ENCODE data around the gene NAGS. TPM values are rescaled to one million over a fixed set of nuclear protein-coding genes. Genes with fewer than 3 reads are reported as not detected.

The NAGS gene
- total and polyA plus RNA-seq, 10 of the 15 experiments (the other 5 are each of a cell fraction or from before 2014, with no cell fraction given) = 0.11 to 1.6 (median 0.64) TPM; not detected in 1

- TF ChIP-seq JUNB (IDR thresholded peaks at IDR 0.05) (no peak), SREBF1 (IDR thresholded peaks at IDR 0.05; ENCODE audit: low read length) (no peak), CREM (IDR thresholded peaks at IDR 0.05; ENCODE audit: low read depth) (no peak)
These were observed 29.8 kb upstream of the NAGS start (continued) for GRCh38 chr17:43974382-43975266.

- no peaks in the 10 kb centered on the region for H3K36me3 ChIP-seq (ENCODE audit: control insufficient read depth in 2 of 2, insufficient read depth in 2 of 2, low read length in 1 of 2)
- H4K20me1 ChIP-seq (ENCODE audit: control insufficient read depth, insufficient read depth) = no peaks in the 10 kb centered on the region
- no peak overlapping the region for H3K4me3 ChIP-seq
- WGBS (ENCODE audit: insufficient coverage, insufficient replicate concordance, low lambda C conversion rate, missing lambda C conversion rate) = 77% methylated on average over 14 of the region's 27 CpGs
- intact Hi-C loops (cut with micrococcal nuclease; ENCODE audit: unreplicated experiment) (no loop called here), in situ Hi-C loops (cut with MboI) (no loop called here)
- H3K9me3 ChIP-seq (replicated peaks; ENCODE audit: control insufficient read depth, insufficient read depth, low read length) = no peaks in the 10 kb centered on the region
- FAIRE-seq (no peak), DNase-seq (ENCODE audit: low read depth, low spot score) (no peak), ATAC-seq (no peak)
- no peak overlapping the region for H3K4me2 ChIP-seq (ENCODE audit: control insufficient read depth, insufficient read depth)
- no peaks in the 10 kb centered on the region for H3K4me1 ChIP-seq (ENCODE audit: control insufficient read depth, insufficient read depth, low read length)
- H2AFZ ChIP-seq (ENCODE audit: control insufficient read depth, low read depth, low read length) = no peak overlapping the region
- peaks cover 0 to 2% of the 10 kb centered on the region in 2 experiments; a peak in 1 of 4 replicates for H3K27me3 ChIP-seq (replicated peaks in 1 of 2; ENCODE audit: control insufficient read depth in 2 of 2, insufficient read depth in 2 of 2, low read length in 1 of 2)
- ChIA-PET CTCF (no interaction called here), RAD21 (ENCODE audit: unreplicated experiment) (no interaction called here), POLR2A (no interaction called here), SMC1A (ENCODE audit: uncharacterized antibody, unreplicated experiment) (no interaction called here)
- H3K27ac ChIP-seq (ENCODE audit: control insufficient read depth, insufficient read depth) = no peak overlapping the region
- no TSS peak for BruUV-seq (replicated peaks)
- no peaks in the 10 kb centered on the region for H3K79me2 ChIP-seq (ENCODE audit: control insufficient read depth, insufficient read depth, low read length)
- H3K9ac ChIP-seq (ENCODE audit: control insufficient read depth, insufficient read depth, low read length) = no peak overlapping the region
- TF ChIP-seq PRDM15 (CRISPR knock-in tag; IDR thresholded peaks at IDR 0.05) = no peak
- TF ChIP-seq YY1 (IDR thresholded peaks at IDR 0.05; ENCODE audit: low read depth, low read length) = no peak
- TF ChIP-seq NRF1 (conservative IDR thresholded peaks at IDR 0.05; ENCODE audit: low read depth, low read length) = no peak
These were observed 28.5 kb upstream of the NAGS start for GRCh38 chr17:43975898-43976297.

Measured in GM12878 (cell line).